Astrocyte (in vitro differentiated cells and primary cell): Measurements from ENCODE around the gene SNCB. TPM values are rescaled to one million over a fixed set of nuclear protein-coding genes. Genes with fewer than 3 reads are reported as not detected.

Source experiments
- DNase-seq: peaks from one replicate; pipeline ENCODE4 v3.0.0-alpha.2; 2010; ENCODE audit warnings: low read depth
- FAIRE-seq: peaks from 2 replicates; lab custom pipeline; 2011; peaks lifted over from hg19 to GRCh38; lab: Jason Lieb, UNC
- H2AFZ ChIP-seq: 2 replicates; pipeline ENCODE4 v1.6.0; 2012; ENCODE audit warnings: low read depth, low read length, inconsistent platforms
- H3K27ac ChIP-seq: 2 replicates; pipeline ENCODE4 v1.5.1; 2011; ENCODE audit warnings: low read depth, low read length, inconsistent platforms
- H3K27me3 ChIP-seq: 2 replicates; pipeline ENCODE4 v1.6.0; 2011; ENCODE audit warnings: low read length, inconsistent platforms; ENCODE audit not compliant: insufficient read depth
- H3K36me3 ChIP-seq: 2 replicates; pipeline ENCODE4 v1.5.1; 2011; ENCODE audit warnings: low read length, inconsistent platforms; ENCODE audit not compliant: insufficient read depth
- H3K4me1 ChIP-seq: 2 replicates; pipeline ENCODE4 v1.5.1; 2011; ENCODE audit warnings: low read length, inconsistent platforms; ENCODE audit not compliant: insufficient read depth
- H3K4me2 ChIP-seq: 2 replicates; pipeline ENCODE4 v1.6.0; 2012; ENCODE audit warnings: low read length, inconsistent platforms
- H3K4me3 ChIP-seq: 2 replicates; pipeline ENCODE4 v1.5.1; 2011; ENCODE audit warnings: low read depth, mild to moderate bottlenecking, low read length, inconsistent platforms; ENCODE audit not compliant: insufficient read depth
- H3K79me2 ChIP-seq: 2 replicates; pipeline ENCODE4 v1.6.0; 2012; ENCODE audit warnings: mild to moderate bottlenecking, low read length, inconsistent platforms; ENCODE audit not compliant: insufficient read depth
- H3K9ac ChIP-seq: 2 replicates; pipeline ENCODE4 v1.6.0; 2012; ENCODE audit warnings: mild to moderate bottlenecking, low read length, inconsistent platforms
- H3K9me3 ChIP-seq: 2 replicates; pipeline ENCODE4 v1.5.1; 2012; ENCODE audit warnings: low read depth, mild to moderate bottlenecking, low read length, inconsistent platforms; ENCODE audit not compliant: insufficient read depth
- H4K20me1 ChIP-seq: 2 replicates; pipeline ENCODE4 v1.6.0; 2012; ENCODE audit warnings: low read length, inconsistent platforms; ENCODE audit not compliant: insufficient read depth
- H3K27ac Mint-ChIP-seq: one replicate; pipeline ENCODE4 v1.8.0; 2021; ENCODE audit warnings: mild to moderate bottlenecking, mixed read lengths; ENCODE audit not compliant: unreplicated experiment
- H3K27me3 Mint-ChIP-seq: one replicate; pipeline ENCODE4 v1.8.0; 2021; ENCODE audit warnings: low read depth, mixed read lengths; ENCODE audit not compliant: unreplicated experiment
- H3K36me3 Mint-ChIP-seq: one replicate; pipeline ENCODE4 v1.8.0; 2021; ENCODE audit warnings: low read depth, mixed read lengths; ENCODE audit not compliant: unreplicated experiment
- H3K4me1 Mint-ChIP-seq: one replicate; pipeline ENCODE4 v1.8.0; 2021; ENCODE audit warnings: low read depth, mixed read lengths; ENCODE audit not compliant: unreplicated experiment
- H3K4me3 Mint-ChIP-seq: one replicate; pipeline ENCODE4 v1.8.0; 2021; ENCODE audit warnings: mild to moderate bottlenecking, moderate library complexity, mixed read lengths; ENCODE audit not compliant: unreplicated experiment
- H3K9me3 Mint-ChIP-seq: one replicate; pipeline ENCODE4 v1.8.0; 2021; ENCODE audit warnings: mild to moderate bottlenecking, mixed read lengths; ENCODE audit not compliant: unreplicated experiment
- CTCF ChIP-seq: IDR thresholded peaks from 2 replicates; pipeline ENCODE4 v1.5.1; 2011; ENCODE audit warnings: low read depth, mild to moderate bottlenecking, inconsistent platforms, low read length, moderate library complexity; ENCODE audit not compliant: insufficient read depth
- EZH2 ChIP-seq: IDR thresholded peaks from 2 replicates; pipeline ENCODE4 v1.6.1; 2012; ENCODE audit warnings: mild to moderate bottlenecking, low read length, inconsistent platforms; ENCODE audit not compliant: insufficient read depth
- total RNA-seq: library from RNA; stranded (reverse); gene quantifications from 2 replicates; pipeline ENCODE4 v1.2.1, GENCODE V29; 2021

Gene SNCB
- total RNA-seq, 1 donor from 2014 or later = 3.4 TPM

- no peak overlapping the region for H3K9ac ChIP-seq
- no peak overlapping the region for H2AFZ ChIP-seq
- no peaks in the 10 kb centered on the region for H3K79me2 ChIP-seq
- peaks cover 2% of the 10 kb centered on the region for H3K4me1 ChIP-seq
- no peaks in the 10 kb centered on the region for H3K9me3 ChIP-seq
- peaks cover 40% of the 10 kb centered on the region for H3K27me3 Mint-ChIP-seq
- no peak overlapping the region for H3K27ac ChIP-seq
- H3K4me3 Mint-ChIP-seq = no peak overlapping the region
- no peak overlapping the region for H3K27ac Mint-ChIP-seq
- no peak overlapping the region for H3K4me3 ChIP-seq
- H3K9me3 Mint-ChIP-seq = peaks cover 4% of the 10 kb centered on the region
- TF ChIP-seq CTCF (no peak), EZH2 (no peak)
- no peaks in the 10 kb centered on the region for H3K36me3 ChIP-seq
- H3K4me1 Mint-ChIP-seq = no peaks in the 10 kb centered on the region
- H3K4me2 ChIP-seq = no peak overlapping the region
- H3K36me3 Mint-ChIP-seq = peaks cover 1% of the 10 kb centered on the region
- H3K27me3 ChIP-seq = peaks cover 48% of the 10 kb centered on the region
- DNase-seq (no peak), FAIRE-seq (no peak)
- H4K20me1 ChIP-seq = no peaks in the 10 kb centered on the region
These were observed 48.2 kb upstream of the SNCB start for GRCh38 chr5:176678584-176678983.

GRCh38 chr5:176677209-176677939, 47.0 kb upstream of the SNCB start:
- Histone ChIP-seq H3K4me2 (no peak overlapping the region), H3K27me3 (peaks cover 38% of the 10 kb centered on the region), H3K36me3 (no peaks in the 10 kb centered on the region), H3K4me3 (no peak overlapping the region), H3K27ac (no peak overlapping the region), H3K9ac (no peak overlapping the region), H2AFZ (no peak overlapping the region), H3K79me2 (no peaks in the 10 kb centered on the region), H3K4me1 (peaks cover 2% of the 10 kb centered on the region), H3K9me3 (no peaks in the 10 kb centered on the region), H4K20me1 (no peaks in the 10 kb centered on the region)
- Mint-ChIP-seq H3K27me3 (peaks cover 39% of the 10 kb centered on the region), H3K4me1 (no peaks in the 10 kb centered on the region), H3K36me3 (peaks cover 1% of the 10 kb centered on the region), H3K27ac (no peak overlapping the region), H3K4me3 (peak overlapping the region; percentile 46), H3K9me3 (peaks cover 4% of the 10 kb centered on the region)
- FAIRE-seq = no peak
- TF ChIP-seq CTCF = no peak
- TF ChIP-seq EZH2 = no peak
- no peak for DNase-seq

- Mint-ChIP-seq H3K4me3 (no peak overlapping the region), H3K36me3 (peaks cover 1% of the 10 kb centered on the region), H3K27ac (no peak overlapping the region), H3K27me3 (peaks cover 42% of the 10 kb centered on the region), H3K9me3 (peaks cover 4% of the 10 kb centered on the region), H3K4me1 (no peaks in the 10 kb centered on the region)
- Histone ChIP-seq H3K4me2 (peak overlapping the region; percentile 32), H3K4me1 (peaks cover 2% of the 10 kb centered on the region), H3K9ac (no peak overlapping the region), H3K27me3 (peaks cover 29% of the 10 kb centered on the region), H3K9me3 (no peaks in the 10 kb centered on the region), H3K36me3 (no peaks in the 10 kb centered on the region), H3K27ac (no peak overlapping the region), H3K79me2 (no peaks in the 10 kb centered on the region), H3K4me3 (no peak overlapping the region), H2AFZ (no peak overlapping the region), H4K20me1 (no peaks in the 10 kb centered on the region)
- FAIRE-seq (no peak), DNase-seq (no peak)
- TF ChIP-seq CTCF = no peak
- TF ChIP-seq EZH2 = no peak
These were observed 46.1 kb upstream of the SNCB start for GRCh38 chr5:176676361-176676824.
